HG03354 (cell line): Measurements from ENCODE around the gene RAB5B.
"Not testable (repeated sequence)": the region's sequence is repeated elsewhere in the genome, so short reads cannot be mapped to it uniquely, and the experiment has no call there.

Experiments
- ATAC-seq: cut with Tn5 transposase; IDR thresholded peaks from one replicate; pipeline ENCODE4 v1.9.1; 2021; ENCODE audit warnings: mild to moderate bottlenecking; ENCODE audit not compliant: unreplicated experiment, poor library complexity, severe bottlenecking

RAB5B gene

GRCh38 chr12:56040963-56041551 is 67.2 kb downstream of the RAB5B start:
- ATAC-seq, result no peak

- ATAC-seq, result peak; percentile 96
Observed at GRCh38 chr12:56041552-56042429, 67.9 kb downstream of the RAB5B start, which contains the start of gene RPS26. Gene RPS26, plus strand, starts transcription at chr12:56041918. Its CDS starts 249 bp downstream, at chr12:56042167.

- ATAC-seq, result not testable (repeated sequence)
Observed at GRCh38 chr12:56042430-56042813, 68.5 kb downstream of the RAB5B start.

- ATAC-seq, result no peak
Observed at GRCh38 chr12:56042843-56043242, 69.0 kb downstream of the RAB5B start.
